A673 (cell line): Measurements from ENCODE around the gene HDAC4.

ENCODE experiments used
- CTCF ChIP-seq: fragments of 300-800, 200-600 bp; sonication (generic); conservative IDR thresholded peaks from 2 replicates; pipeline ENCODE4 v1.5.1; 2017; ENCODE audit warnings: low read depth, mild to moderate bottlenecking, antibody characterized with exemption, low read length, moderate library complexity, mixed read lengths
- EZH2 ChIP-seq: fragments of 200-600 bp; sonication (generic); IDR thresholded peaks from 2 replicates; pipeline ENCODE4 v1.6.1; 2017; ENCODE audit warnings: borderline replicate concordance, low read depth, mild to moderate bottlenecking, mixed read lengths, antibody characterized with exemption, low read length; ENCODE audit not compliant: poor library complexity, severe bottlenecking

GRCh38 chr2:239351687-239352086 lies 49.1 kb downstream of the HDAC4 start:
- no peak for TF ChIP-seq CTCF
- no peak for TF ChIP-seq EZH2
